Osteoblast (primary cell): ENCODE data around the gene MSRB1. TPM values are rescaled to one million over a fixed set of nuclear protein-coding genes. Genes with fewer than 3 reads are reported as not detected.
"Not testable (repeated sequence)": the region's sequence is repeated elsewhere in the genome, so short reads cannot be mapped to it uniquely, and the experiment has no call there.

Source experiments
- DNase-seq: peaks from one replicate; pipeline ENCODE4 v3.0.0; 2011; ENCODE audit warnings: low spot score, mixed read lengths; ENCODE audit not compliant: insufficient read length; ENCODE audit errors: missing footprints
- H2AFZ ChIP-seq: 2 replicates; pipeline ENCODE4 v1.6.0; 2011; ENCODE audit warnings: mild to moderate bottlenecking, low read length
- H3K27ac ChIP-seq: 2 replicates; pipeline ENCODE4 v1.5.1; 2011; ENCODE audit warnings: mild to moderate bottlenecking, low read depth, low read length, moderate library complexity
- H3K27me3 ChIP-seq: 2 replicates; pipeline ENCODE4 v1.6.0; 2012; ENCODE audit warnings: mild to moderate bottlenecking, control low read depth, inconsistent platforms, low read length, moderate library complexity; ENCODE audit not compliant: insufficient read depth
- H3K36me3 ChIP-seq: 2 replicates; pipeline ENCODE4 v1.5.1; 2011; ENCODE audit warnings: mild to moderate bottlenecking, low read length, control low read depth, moderate library complexity; ENCODE audit not compliant: insufficient read depth
- H3K4me1 ChIP-seq: 2 replicates; pipeline ENCODE4 v1.5.1; 2011; ENCODE audit warnings: mild to moderate bottlenecking, low read length, control low read depth, moderate library complexity; ENCODE audit not compliant: insufficient read depth
- H3K4me2 ChIP-seq: 2 replicates; pipeline ENCODE4 v1.6.0; 2011; ENCODE audit warnings: mild to moderate bottlenecking, low read length; ENCODE audit not compliant: insufficient read depth
- H3K4me3 ChIP-seq: fragments of 200-600 bp; sonication (generic); 3 replicates; pipeline ENCODE4 v1.5.1; 2012; ENCODE audit warnings: mild to moderate bottlenecking, low read length, inconsistent platforms; ENCODE audit not compliant: insufficient read depth
- H3K79me2 ChIP-seq: 2 replicates; pipeline ENCODE4 v1.6.0; 2012; ENCODE audit warnings: mild to moderate bottlenecking, low read length, control low read depth, inconsistent platforms; ENCODE audit not compliant: insufficient read depth
- H3K9me3 ChIP-seq: 2 replicates; pipeline ENCODE4 v1.5.1; 2011; ENCODE audit warnings: low read depth, low read length, control low read depth
- H4K20me1 ChIP-seq: 2 replicates; pipeline ENCODE4 v1.6.0; 2012; ENCODE audit warnings: mild to moderate bottlenecking, low read length, control low read depth; ENCODE audit not compliant: insufficient read depth
- total RNA-seq: library from RNA; depleted of rRNA; stranded (reverse); fragments of >200 nt; gene quantifications from 2 replicates; pipeline ENCODE4 v1.2.3, GENCODE V29; 2012
- TF ChIP-seq, protein P1 (sequence below): IDR thresholded peaks from 2 replicates; pipeline ENCODE4 v1.5.1; 2011; ENCODE audit warnings: mild to moderate bottlenecking, low read depth, low read length, moderate library complexity; ENCODE audit errors: extremely low read depth

Gene MSRB1
- total RNA-seq, 1 donor = 18.1 TPM

DNA sequence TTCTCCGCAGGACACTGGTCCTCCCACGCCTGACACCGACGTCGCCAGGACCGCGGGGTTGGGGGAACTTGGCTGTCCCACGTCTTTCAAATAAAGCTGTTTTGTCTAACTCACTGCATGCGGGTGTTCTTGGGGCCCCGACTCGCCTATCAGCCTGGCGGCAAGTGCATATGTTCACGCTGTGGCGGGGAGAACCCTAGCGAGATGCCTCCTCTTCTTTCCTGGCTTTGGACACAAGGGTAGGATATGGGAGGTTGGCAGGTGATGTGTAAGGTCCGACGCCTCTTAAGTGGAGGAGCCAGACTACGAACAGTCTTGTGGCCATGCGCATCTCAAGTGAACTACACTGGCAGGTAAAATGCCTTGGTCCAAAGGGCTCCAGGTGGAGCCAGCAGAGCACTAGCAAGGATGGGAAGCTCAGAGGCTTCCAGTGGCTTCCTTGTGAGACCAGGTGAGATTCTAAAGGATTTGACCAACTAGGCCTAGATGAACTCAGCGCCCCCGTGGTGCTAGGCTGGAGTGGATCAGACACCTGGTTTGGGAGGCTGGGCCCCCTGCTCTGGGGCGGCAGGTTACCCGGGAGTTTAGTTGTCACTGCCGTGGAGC is 22.5 kb upstream of the MSRB1 start:
- TF ChIP-seq, protein P1, sequence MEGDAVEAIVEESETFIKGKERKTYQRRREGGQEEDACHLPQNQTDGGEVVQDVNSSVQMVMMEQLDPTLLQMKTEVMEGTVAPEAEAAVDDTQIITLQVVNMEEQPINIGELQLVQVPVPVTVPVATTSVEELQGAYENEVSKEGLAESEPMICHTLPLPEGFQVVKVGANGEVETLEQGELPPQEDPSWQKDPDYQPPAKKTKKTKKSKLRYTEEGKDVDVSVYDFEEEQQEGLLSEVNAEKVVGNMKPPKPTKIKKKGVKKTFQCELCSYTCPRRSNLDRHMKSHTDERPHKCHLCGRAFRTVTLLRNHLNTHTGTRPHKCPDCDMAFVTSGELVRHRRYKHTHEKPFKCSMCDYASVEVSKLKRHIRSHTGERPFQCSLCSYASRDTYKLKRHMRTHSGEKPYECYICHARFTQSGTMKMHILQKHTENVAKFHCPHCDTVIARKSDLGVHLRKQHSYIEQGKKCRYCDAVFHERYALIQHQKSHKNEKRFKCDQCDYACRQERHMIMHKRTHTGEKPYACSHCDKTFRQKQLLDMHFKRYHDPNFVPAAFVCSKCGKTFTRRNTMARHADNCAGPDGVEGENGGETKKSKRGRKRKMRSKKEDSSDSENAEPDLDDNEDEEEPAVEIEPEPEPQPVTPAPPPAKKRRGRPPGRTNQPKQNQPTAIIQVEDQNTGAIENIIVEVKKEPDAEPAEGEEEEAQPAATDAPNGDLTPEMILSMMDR = no peak
- Histone ChIP-seq H2AFZ (peak overlapping the region; percentile 76), H3K4me3 (peak overlapping the region; percentile 91), H3K4me1 (peaks cover 22% of the 10 kb centered on the region), H3K79me2 (peaks cover 55% of the 10 kb centered on the region), H3K36me3 (peaks cover 28% of the 10 kb centered on the region), H3K27ac (peak overlapping the region; percentile 93), H3K9me3 (no peaks in the 10 kb centered on the region), H4K20me1 (peaks cover 35% of the 10 kb centered on the region), H3K4me2 (peak overlapping the region; percentile 97), H3K27me3 (no peaks in the 10 kb centered on the region)
- peak; percentile 61 for DNase-seq

DNA sequence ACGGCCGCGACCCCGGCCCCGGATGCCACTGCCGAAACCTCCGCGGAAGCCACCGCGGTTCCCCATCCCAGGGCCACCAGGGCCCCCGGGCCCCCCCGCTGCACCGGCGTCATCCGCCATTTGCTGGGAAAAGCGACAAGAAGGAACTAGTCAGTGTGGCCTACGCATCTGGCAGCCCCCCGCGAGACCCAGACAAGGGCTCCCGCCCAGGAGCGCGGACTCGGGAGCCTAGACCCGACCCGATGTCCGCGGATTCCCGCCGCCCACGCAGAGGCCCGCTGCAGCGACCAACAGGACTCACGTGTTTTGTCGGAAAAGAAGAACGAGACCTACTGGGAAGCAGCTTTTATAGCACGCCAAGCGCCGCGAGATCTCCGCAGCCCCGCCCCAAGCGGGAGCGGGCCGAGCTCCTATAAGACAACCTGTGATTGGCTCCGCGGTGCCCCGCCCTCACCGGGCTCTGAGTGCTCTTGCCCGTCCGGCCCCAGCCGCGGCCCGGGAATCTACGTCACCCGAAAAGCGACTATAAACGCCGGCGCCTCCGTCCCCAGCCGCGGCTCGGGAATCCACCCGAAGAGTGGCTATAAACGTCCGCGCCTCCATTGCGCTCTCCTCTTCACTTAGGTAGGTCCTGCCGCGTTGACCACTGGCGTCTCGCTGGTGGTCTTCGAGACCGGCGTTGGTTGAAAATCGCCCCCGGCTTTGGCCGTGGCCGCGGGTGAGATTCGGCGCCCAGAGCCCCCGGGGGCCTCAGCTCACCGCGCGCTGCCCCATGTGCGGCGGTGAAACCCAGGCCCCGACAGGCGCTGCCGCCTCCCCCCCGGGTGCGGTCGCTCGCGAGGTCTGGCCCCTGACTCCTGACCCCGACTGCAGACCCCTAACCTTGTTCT is 21.8 kb upstream of the MSRB1 start, which contains the start of gene RPS2:
TSS of gene RPS2 (minus strand) at position 321 of the 890 bp plus-strand sequence. CDS start at position 120, 201 bp downstream.
- Histone ChIP-seq H3K36me3 (peaks cover 28% of the 10 kb centered on the region), H3K9me3 (no peaks in the 10 kb centered on the region), H4K20me1 (peaks cover 38% of the 10 kb centered on the region), H2AFZ (peak within 1 kb of the TSS; percentile 76), H3K27ac (peak within 1 kb of the TSS; percentile 93), H3K4me2 (peak within 1 kb of the TSS; percentile 98), H3K27me3 (no peaks in the 10 kb centered on the region), H3K4me1 (peaks cover 24% of the 10 kb centered on the region), H3K79me2 (peaks cover 62% of the 10 kb centered on the region), H3K4me3 (peak within 1 kb of the TSS; percentile 91)
- TF ChIP-seq, protein P1 = no peak
- peak; percentile 100 for DNase-seq

- Histone ChIP-seq H3K9me3 (no peaks in the 10 kb centered on the region), H3K4me3 (peak overlapping the region; percentile 91), H3K36me3 (peaks cover 28% of the 10 kb centered on the region), H3K27me3 (no peaks in the 10 kb centered on the region), H3K27ac (peak overlapping the region; percentile 93), H3K79me2 (peaks cover 67% of the 10 kb centered on the region), H3K4me1 (peaks cover 26% of the 10 kb centered on the region), H2AFZ (no peak overlapping the region), H3K4me2 (peak overlapping the region; percentile 98), H4K20me1 (peaks cover 38% of the 10 kb centered on the region)
- TF ChIP-seq, protein P1 = no peak
- DNase-seq = peak; percentile 83
Measured at GRCh38 chr16:1963806-1964505, 21.0 kb upstream of the MSRB1 start.

GRCh38 chr16:1962161-1963153 is 19.5 kb upstream of the MSRB1 start:
- H3K9me3 ChIP-seq, H2AFZ ChIP-seq, H3K27me3 ChIP-seq, H3K27ac ChIP-seq: not testable (repeated sequence)
- H3K4me1 ChIP-seq = peaks cover 27% of the 10 kb centered on the region
- peaks cover 38% of the 10 kb centered on the region for H4K20me1 ChIP-seq
- peak overlapping the region; percentile 91 for H3K4me3 ChIP-seq
- H3K4me2 ChIP-seq = peak overlapping the region; percentile 98
- peak; percentile 45 for DNase-seq
- peaks cover 28% of the 10 kb centered on the region for H3K36me3 ChIP-seq
- H3K79me2 ChIP-seq = peaks cover 67% of the 10 kb centered on the region
